Neural progenitor cell (in vitro differentiated cells): ENCODE data around the gene RYR3. TPM values are rescaled to one million over a fixed set of nuclear protein-coding genes. Genes with fewer than 3 reads are reported as not detected.

Source experiments
- DNase-seq: peaks from one replicate; pipeline ENCODE4 v3.0.0-alpha.2; 2016; ENCODE audit warnings: low spot score
- H2AFZ ChIP-seq: fragments of 200-600 bp; sonication (generic); replicated peaks from 2 replicates; pipeline ENCODE4 v1.6.1; 2016; ENCODE audit warnings: antibody characterized with exemption
- H3F3A ChIP-seq: fragments of 200-600 bp; sonication (generic); 2 replicates; pipeline ENCODE4 v1.6.1; 2016; ENCODE audit warnings: antibody characterized with exemption, low read depth
- H3K27ac ChIP-seq: fragments of 200-600 bp; sonication (generic); 2 replicates; pipeline ENCODE4 v1.5.1; 2016; ENCODE audit warnings: mild to moderate bottlenecking
- H3K27me3 ChIP-seq: fragments of 200-600 bp; sonication (generic); 2 replicates; pipeline ENCODE4 v1.6.1; 2016; ENCODE audit warnings: mild to moderate bottlenecking, moderate library complexity
- H3K36me3 ChIP-seq: fragments of 200-600 bp; sonication (generic); 2 replicates; pipeline ENCODE4 v1.5.1; 2016
- H3K4me1 ChIP-seq: fragments of 200-600 bp; sonication (generic); 2 replicates; pipeline ENCODE4 v1.6.1; 2016; ENCODE audit warnings: mixed run types
- H3K4me2 ChIP-seq: fragments of 200-600 bp; sonication (generic); 2 replicates; pipeline ENCODE4 v1.6.1; 2016
- H3K4me3 ChIP-seq: fragments of 200-600 bp; sonication (generic); 2 replicates; pipeline ENCODE4 v1.5.1; 2016
- H3K79me2 ChIP-seq: fragments of 200-600 bp; sonication (generic); 2 replicates; pipeline ENCODE4 v1.6.1; 2016; ENCODE audit warnings: low read depth
- H3K9ac ChIP-seq: fragments of 200-600 bp; sonication (generic); 2 replicates; pipeline ENCODE4 v1.6.1; 2016
- H3K9me3 ChIP-seq: fragments of 200-600 bp; sonication (generic); 2 replicates; pipeline ENCODE4 v1.5.1; 2016; ENCODE audit warnings: low read depth
- H4K20me1 ChIP-seq: fragments of 200-600 bp; sonication (generic); 2 replicates; pipeline ENCODE4 v1.6.1; 2016; ENCODE audit warnings: low read depth
- H3K27ac Mint-ChIP-seq: 3 replicates; pipeline ENCODE4 v1.8.0; 2021; ENCODE audit warnings: mixed read lengths
- H3K27me3 Mint-ChIP-seq: 2 replicates; pipeline ENCODE4 v1.8.0; 2022; ENCODE audit warnings: low read depth, mild to moderate bottlenecking, inconsistent platforms, moderate library complexity, mixed read lengths; ENCODE audit not compliant: insufficient read depth
- H3K36me3 Mint-ChIP-seq: 3 replicates; pipeline ENCODE4 v1.8.0; 2021; ENCODE audit warnings: mixed read lengths
- H3K4me1 Mint-ChIP-seq: 3 replicates; pipeline ENCODE4 v1.8.0; 2021; ENCODE audit warnings: mixed read lengths
- H3K4me3 Mint-ChIP-seq: 3 replicates; pipeline ENCODE4 v1.8.0; 2021; ENCODE audit warnings: mild to moderate bottlenecking, moderate library complexity, mixed read lengths
- H3K9me3 Mint-ChIP-seq: 3 replicates; pipeline ENCODE4 v1.8.0; 2020; ENCODE audit warnings: mixed read lengths
- EZH2 ChIP-seq: fragments of 200-600 bp; sonication (generic); IDR thresholded peaks from 2 replicates; pipeline ENCODE4 v1.6.1; 2017; ENCODE audit warnings: antibody characterized with exemption, mild to moderate bottlenecking, moderate library complexity
- EZH2phosphoT487 ChIP-seq: fragments of 200-600 bp; sonication (generic); IDR thresholded peaks from 2 replicates; pipeline ENCODE4 v1.6.1; 2017; ENCODE audit warnings: antibody characterized with exemption
- total RNA-seq: library from RNA; depleted of rRNA; stranded (reverse); fragments of >200 nt; gene quantifications from 2 replicates; pipeline ENCODE4 v1.2.3, GENCODE V29; 2015; ENCODE audit warnings: low replicate concordance
- TF ChIP-seq, protein P1 (sequence below): fragments of 200-600 bp; sonication (generic); IDR thresholded peaks from 2 replicates; pipeline ENCODE4 v1.5.1; 2017; ENCODE audit warnings: antibody characterized with exemption, mild to moderate bottlenecking

RYR3 gene
- total RNA-seq, 1 donor from 2014 or later, result 2.1 TPM

DNA sequence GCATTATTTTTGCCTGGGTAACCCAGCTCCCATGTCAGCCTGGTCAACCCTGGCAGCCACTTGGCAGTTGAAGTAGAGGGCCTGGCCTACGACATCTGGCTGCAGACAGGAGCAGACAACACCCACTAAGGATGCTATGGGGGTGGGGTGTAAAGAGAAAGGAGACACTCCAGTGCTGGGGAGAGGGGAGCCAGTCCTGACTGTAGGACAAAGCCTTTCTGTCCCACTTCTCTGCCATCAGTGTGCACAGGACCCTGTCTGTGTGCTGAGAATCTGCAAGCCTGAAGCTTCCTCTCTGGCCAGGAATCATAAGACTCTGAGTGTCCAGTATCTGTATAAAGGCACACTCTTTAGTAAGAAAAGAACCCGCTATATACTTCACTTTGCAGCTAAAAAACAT lies 561.2 kb downstream of the RYR3 start:
- no peaks in the 10 kb centered on the region for H3K27me3 ChIP-seq
- peaks cover 13% of the 10 kb centered on the region for H3K4me1 ChIP-seq
- H4K20me1 ChIP-seq, result no peaks in the 10 kb centered on the region
- no peaks in the 10 kb centered on the region for H3K79me2 ChIP-seq
- H3K9me3 Mint-ChIP-seq, result no peaks in the 10 kb centered on the region
- TF ChIP-seq EZH2 (no peak), EZH2phosphoT487 (no peak)
- TF ChIP-seq, protein P1, sequence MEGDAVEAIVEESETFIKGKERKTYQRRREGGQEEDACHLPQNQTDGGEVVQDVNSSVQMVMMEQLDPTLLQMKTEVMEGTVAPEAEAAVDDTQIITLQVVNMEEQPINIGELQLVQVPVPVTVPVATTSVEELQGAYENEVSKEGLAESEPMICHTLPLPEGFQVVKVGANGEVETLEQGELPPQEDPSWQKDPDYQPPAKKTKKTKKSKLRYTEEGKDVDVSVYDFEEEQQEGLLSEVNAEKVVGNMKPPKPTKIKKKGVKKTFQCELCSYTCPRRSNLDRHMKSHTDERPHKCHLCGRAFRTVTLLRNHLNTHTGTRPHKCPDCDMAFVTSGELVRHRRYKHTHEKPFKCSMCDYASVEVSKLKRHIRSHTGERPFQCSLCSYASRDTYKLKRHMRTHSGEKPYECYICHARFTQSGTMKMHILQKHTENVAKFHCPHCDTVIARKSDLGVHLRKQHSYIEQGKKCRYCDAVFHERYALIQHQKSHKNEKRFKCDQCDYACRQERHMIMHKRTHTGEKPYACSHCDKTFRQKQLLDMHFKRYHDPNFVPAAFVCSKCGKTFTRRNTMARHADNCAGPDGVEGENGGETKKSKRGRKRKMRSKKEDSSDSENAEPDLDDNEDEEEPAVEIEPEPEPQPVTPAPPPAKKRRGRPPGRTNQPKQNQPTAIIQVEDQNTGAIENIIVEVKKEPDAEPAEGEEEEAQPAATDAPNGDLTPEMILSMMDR, result no peak
- H3K36me3 Mint-ChIP-seq, result no peaks in the 10 kb centered on the region
- no peak overlapping the region for H3K27ac ChIP-seq
- no peaks in the 10 kb centered on the region for H3K9me3 ChIP-seq
- peaks cover 7% of the 10 kb centered on the region for H3K4me1 Mint-ChIP-seq
- peak; percentile 18 for DNase-seq
- H3K4me2 ChIP-seq, result peak overlapping the region; percentile 1
- H3F3A ChIP-seq, result no peaks in the 10 kb centered on the region
- H3K27ac Mint-ChIP-seq, result no peak overlapping the region
- no peak overlapping the region for H3K4me3 ChIP-seq
- no peak overlapping the region for H3K9ac ChIP-seq
- H3K4me3 Mint-ChIP-seq, result no peak overlapping the region
- peaks cover 2% of the 10 kb centered on the region for H3K27me3 Mint-ChIP-seq
- no peaks in the 10 kb centered on the region for H3K36me3 ChIP-seq
- peak overlapping the region; percentile 11 for H2AFZ ChIP-seq

DNA sequence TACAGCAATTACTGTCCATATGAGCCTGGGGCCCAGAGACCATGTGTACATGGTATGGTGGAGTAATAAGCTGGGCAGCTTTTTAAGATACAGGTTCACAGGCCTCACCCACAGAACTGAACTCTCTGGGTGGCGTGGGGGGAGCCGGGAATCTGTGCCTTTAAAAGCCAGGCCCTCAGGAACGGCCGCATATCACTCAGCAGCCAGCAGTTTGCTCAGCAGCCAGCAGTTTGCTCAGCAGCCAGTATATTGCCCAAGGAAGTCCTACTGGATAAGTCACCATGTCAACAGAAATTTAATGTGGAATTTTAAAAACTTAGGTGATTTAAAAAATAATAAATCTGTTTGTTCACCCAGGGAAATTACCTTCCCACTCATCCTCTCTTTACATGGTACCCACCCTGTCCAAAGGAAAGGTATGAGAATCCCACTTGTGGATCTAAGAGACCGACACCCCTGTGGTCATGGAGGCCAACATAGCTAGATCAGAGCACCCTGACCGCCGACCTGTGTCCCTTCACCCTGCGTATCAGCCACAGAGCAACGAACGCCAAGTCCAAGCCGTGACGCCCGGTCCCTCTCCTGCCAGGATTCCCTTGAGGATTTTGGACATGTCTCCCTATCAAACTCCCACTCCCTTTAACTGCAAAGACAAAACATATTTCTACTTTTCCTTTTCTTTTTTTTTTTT lies 561.8 kb downstream of the RYR3 start:
- Histone ChIP-seq H3K27ac (no peak overlapping the region), H3K9me3 (no peaks in the 10 kb centered on the region), H2AFZ (peak overlapping the region; percentile 11), H4K20me1 (no peaks in the 10 kb centered on the region), H3K79me2 (no peaks in the 10 kb centered on the region), H3K36me3 (no peaks in the 10 kb centered on the region), H3K4me1 (peaks cover 13% of the 10 kb centered on the region), H3F3A (no peaks in the 10 kb centered on the region), H3K4me2 (peak overlapping the region; percentile 1), H3K9ac (no peak overlapping the region), H3K27me3 (no peaks in the 10 kb centered on the region), H3K4me3 (no peak overlapping the region)
- Mint-ChIP-seq H3K27me3 (peaks cover 2% of the 10 kb centered on the region), H3K4me1 (peaks cover 7% of the 10 kb centered on the region), H3K27ac (no peak overlapping the region), H3K4me3 (no peak overlapping the region), H3K36me3 (no peaks in the 10 kb centered on the region), H3K9me3 (no peaks in the 10 kb centered on the region)
- no peak for DNase-seq
- TF ChIP-seq, protein P1, result no peak
- no peak for TF ChIP-seq EZH2
- no peak for TF ChIP-seq EZH2phosphoT487

DNA sequence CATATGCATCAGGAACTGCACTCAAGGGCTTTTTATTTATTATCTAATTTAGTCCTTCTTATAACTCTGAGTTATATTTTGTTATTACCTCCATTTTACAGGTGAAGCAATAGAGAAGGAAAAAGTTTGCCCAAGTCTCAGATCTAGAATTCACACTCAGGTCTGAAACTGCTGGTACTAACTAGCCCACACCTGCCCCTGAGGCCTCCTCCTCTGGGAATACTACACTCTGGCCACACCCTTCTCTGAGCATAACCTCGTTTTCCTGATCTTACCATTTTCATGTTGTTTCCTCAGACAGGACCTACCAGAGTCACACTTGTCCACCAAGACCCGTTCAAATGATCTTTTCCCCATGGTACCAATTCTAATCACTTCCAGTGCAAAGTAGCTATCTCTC lies 563.4 kb downstream of the RYR3 start:
- Histone ChIP-seq H3K27me3 (no peaks in the 10 kb centered on the region), H3K4me2 (no peak overlapping the region), H3K4me1 (peaks cover 13% of the 10 kb centered on the region), H3K9me3 (no peaks in the 10 kb centered on the region), H3F3A (no peaks in the 10 kb centered on the region), H3K27ac (no peak overlapping the region), H2AFZ (no peak overlapping the region), H3K79me2 (no peaks in the 10 kb centered on the region), H4K20me1 (no peaks in the 10 kb centered on the region), H3K9ac (no peak overlapping the region), H3K4me3 (no peak overlapping the region), H3K36me3 (no peaks in the 10 kb centered on the region)
- no peak overlapping the region for H3K27ac Mint-ChIP-seq
- no peak overlapping the region for H3K4me3 Mint-ChIP-seq
- no peak for DNase-seq
- H3K4me1 Mint-ChIP-seq, result peaks cover 7% of the 10 kb centered on the region
- no peaks in the 10 kb centered on the region for H3K9me3 Mint-ChIP-seq
- peaks cover 2% of the 10 kb centered on the region for H3K27me3 Mint-ChIP-seq
- no peak for TF ChIP-seq EZH2
- TF ChIP-seq, protein P1, result no peak
- no peak for TF ChIP-seq EZH2phosphoT487
- no peaks in the 10 kb centered on the region for H3K36me3 Mint-ChIP-seq
